HG02610 (cell line): Measurements from ENCODE around the gene SPTLC1.
A peak's percentile ranks its signal among the peaks of the same experiment; 100 is the strongest.
"Not testable (repeated sequence)": the region's sequence is repeated elsewhere in the genome, so short reads cannot be mapped to it uniquely, and the experiment has no call there.

Experiments used
- ATAC-seq: cut with Tn5 transposase; IDR thresholded peaks from one replicate; pipeline ENCODE4 v1.9.1; 2021; ENCODE audit warnings: mild to moderate bottlenecking, moderate library complexity; ENCODE audit not compliant: unreplicated experiment

The SPTLC1 gene, protein sequence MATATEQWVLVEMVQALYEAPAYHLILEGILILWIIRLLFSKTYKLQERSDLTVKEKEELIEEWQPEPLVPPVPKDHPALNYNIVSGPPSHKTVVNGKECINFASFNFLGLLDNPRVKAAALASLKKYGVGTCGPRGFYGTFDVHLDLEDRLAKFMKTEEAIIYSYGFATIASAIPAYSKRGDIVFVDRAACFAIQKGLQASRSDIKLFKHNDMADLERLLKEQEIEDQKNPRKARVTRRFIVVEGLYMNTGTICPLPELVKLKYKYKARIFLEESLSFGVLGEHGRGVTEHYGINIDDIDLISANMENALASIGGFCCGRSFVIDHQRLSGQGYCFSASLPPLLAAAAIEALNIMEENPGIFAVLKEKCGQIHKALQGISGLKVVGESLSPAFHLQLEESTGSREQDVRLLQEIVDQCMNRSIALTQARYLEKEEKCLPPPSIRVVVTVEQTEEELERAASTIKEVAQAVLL

GRCh38 chr9:92115071-92115858, at the start of gene SPTLC1:
TSS of gene SPTLC1 (minus strand) at chr9:92115413. CDS start at chr9:92115370, 43 bp downstream.
- peak; percentile 91 for ATAC-seq

GRCh38 chr9:92164975-92165374, 49.8 kb upstream of the SPTLC1 start:
- ATAC-seq: no peak

DNA sequence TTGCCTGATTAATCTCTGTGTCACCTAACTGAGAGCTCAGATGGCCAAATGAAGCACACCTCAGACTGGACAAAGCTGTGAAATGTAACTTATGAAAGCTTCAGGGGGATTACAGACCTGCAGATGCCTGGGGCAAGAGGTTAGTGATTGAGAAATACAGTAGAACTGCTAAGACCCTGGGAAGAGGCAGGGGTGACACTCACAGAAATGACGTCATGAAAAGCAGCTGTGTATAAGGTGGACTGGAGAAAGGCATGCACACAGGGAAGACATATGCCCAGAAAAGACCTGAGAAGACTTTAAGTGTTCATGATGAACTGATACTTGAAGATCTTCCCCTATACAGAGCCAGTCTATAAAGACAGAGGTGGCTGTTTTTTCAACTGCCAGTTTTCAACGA, 49.3 kb upstream of the SPTLC1 start:
- ATAC-seq: no peak

GRCh38 chr9:92163276-92163675, 48.1 kb upstream of the SPTLC1 start:
- no peak for ATAC-seq

- no peak for ATAC-seq
Observed at GRCh38 chr9:92160786-92161185, 45.6 kb upstream of the SPTLC1 start.

- no peak for ATAC-seq
Observed at GRCh38 chr9:92159058-92159457, 43.8 kb upstream of the SPTLC1 start.

DNA sequence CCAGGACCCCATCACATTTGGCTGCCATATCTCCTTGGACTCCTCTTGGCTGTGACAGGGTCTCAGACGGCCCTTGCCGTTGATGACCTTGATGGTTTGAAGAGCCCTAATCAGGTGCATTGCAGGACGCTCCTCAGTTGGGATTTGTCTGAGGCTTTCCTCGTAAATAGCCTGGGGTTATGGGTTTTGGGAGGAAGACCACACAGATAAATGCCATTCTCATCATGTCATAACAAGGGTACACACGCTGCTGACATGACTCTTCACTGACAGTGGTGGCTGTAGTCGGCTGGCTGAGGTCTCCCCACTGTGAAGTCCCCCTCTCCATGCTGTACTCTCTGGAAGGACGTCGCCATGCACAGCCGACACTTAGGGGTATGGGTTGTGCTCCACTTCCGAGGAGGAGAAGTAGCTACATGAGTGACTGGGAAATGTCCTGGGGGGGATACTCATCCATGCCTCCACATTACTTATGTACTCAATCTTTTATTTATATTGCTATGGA, 42.9 kb upstream of the SPTLC1 start:
- ATAC-seq: no peak

GRCh38 chr9:92155736-92156135, 40.5 kb upstream of the SPTLC1 start:
- not testable (repeated sequence) for ATAC-seq

- ATAC-seq: no peak
Observed at GRCh38 chr9:92155221-92155620, 40.0 kb upstream of the SPTLC1 start.

DNA sequence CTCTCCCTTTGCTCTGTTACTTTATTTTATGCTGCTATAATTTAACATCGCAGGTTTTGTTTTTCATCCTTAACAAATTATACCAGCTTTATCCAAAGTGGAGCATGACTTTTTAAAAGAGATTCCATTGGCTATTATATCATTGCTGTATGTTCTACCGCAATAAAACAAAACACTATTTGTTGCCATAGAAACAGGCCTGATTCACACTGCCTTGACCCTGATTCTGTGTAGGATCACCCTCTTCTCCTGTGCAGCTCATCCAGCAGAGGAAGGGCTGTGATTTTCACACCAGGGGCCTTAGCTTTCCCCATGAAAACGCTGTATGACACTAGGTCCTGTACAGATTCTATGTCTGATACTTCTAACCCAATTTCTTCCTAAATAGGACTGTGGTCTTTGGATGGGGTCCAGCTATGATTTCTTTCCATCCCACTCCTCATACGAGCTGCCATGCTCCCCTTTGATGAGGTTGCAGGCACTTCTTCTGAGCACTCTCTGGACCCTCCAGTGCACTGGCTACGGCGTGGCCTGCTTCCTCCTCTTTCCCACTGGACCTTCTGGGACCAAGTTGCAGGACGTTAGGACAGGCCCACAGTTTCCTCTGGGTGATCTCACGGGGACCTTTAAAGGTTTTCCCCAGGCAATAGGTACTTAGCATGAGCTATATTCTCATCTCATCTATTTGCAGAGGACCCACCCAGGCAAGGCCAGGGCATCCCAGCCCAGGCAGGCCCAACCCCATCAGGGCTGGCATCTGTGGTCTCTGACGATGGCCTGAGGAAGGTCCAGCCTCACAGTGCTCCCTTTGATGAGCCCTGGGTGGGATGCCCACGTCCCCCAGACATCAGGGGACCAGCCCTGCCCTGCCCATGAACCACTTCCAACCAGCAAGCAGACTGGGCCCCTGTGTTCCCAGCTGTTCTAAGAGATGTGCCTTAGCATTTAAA, 38.5 kb upstream of the SPTLC1 start:
- not testable (repeated sequence) for ATAC-seq

GRCh38 chr9:92151691-92152393, 36.6 kb upstream of the SPTLC1 start:
- no peak for ATAC-seq

DNA sequence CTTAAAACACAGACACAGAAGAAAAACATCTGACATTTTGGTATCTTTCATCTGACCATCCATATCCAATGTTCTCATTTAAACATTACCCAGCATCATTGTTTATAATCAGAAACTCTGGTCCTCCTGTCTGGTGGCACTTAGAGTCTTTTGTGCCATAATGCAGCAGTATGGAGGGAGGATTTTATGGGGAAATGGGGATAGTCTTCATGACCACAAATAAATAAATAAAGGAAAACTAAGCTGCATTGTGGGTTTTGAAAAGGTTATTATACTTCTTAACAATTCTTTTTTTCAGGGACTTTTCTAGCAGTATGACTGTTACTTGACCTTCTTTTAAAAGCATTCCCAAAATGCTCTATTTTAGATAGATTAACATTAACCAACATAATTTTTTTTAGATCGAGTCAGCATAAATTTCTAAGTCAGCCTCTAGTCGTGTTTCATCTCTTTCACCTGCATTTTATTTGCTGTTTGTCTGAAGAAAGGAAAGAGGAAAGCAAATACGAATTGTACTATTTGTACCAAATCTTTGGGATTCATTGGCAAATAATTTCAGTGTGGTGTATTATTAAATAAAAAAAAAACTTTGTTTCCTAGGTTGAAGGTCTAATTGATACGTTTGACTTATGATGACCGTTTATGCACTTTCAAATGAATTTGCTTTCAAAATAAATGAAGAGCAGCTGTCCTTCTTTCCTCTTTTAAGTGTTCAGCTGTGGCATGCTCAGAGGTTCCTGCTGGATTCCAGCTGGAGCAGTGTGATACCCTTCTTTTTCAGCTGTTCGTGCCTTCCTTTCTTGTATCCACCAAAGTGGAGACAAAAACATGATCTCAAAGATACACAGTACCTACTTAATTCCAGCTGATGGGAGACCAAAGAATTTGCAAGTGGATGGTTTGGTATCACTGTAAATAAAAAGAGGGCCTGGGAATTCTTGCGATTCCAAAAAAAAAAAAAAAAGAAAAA, 35.6 kb upstream of the SPTLC1 start:
- ATAC-seq: not testable (repeated sequence)

- ATAC-seq: no peak
Observed at GRCh38 chr9:92147852-92148180, 32.6 kb upstream of the SPTLC1 start.

- ATAC-seq: peak; percentile 90
Observed at GRCh38 chr9:92147030-92147851, 32.0 kb upstream of the SPTLC1 start.

DNA sequence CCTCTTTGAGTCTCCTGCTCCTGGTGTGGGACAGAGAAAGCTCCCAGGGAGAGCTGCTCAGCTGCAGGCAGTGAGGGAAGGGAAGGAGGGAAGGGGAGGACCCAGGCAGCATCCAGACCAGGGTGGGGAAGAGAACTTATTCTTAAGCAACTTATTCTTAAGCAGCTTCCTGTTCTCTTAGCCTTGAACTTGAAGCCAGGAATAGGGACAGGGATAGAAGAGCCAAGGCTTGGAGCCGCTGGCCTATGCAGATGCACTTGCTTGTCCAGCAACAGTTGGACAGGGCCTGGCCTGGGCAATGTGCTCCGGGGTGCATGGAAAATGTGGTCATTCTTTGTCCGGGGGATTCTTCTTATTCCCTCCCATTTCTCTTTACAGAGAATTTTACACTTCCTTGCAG, 31.4 kb upstream of the SPTLC1 start:
- no peak for ATAC-seq

- ATAC-seq: not testable (repeated sequence)
Observed at GRCh38 chr9:92145784-92146183, 30.6 kb upstream of the SPTLC1 start.

DNA sequence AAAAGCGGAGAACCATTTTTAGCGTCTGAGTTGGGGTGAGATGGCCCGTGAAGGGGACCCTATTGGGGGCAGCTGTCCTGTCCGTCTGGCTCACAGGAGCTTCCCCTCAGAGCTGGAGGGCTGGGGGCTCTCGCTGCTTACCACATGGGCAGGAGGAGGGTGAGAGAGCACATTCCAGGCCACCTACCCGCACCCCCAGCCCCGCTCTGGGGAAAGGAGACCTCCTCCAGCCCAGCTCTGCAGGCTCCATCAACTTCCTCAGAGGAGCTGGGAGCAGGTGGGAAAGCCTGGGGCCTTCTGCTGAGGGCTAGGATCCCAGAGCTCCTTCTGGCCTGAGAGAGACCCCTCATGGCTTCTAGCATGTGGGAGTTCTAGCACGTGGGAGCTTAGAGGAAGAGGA, 27.1 kb upstream of the SPTLC1 start:
- ATAC-seq: no peak
